C4-2B (cell line): ENCODE measurements around the gene MIS18BP1.

ENCODE experiments used
- H3K27ac ChIP-seq: fragments of 450-650 bp; 2 replicates; pipeline ENCODE4 v1.5.1; 2017
- ZFX ChIP-seq: fragments of 450-650 bp; IDR thresholded peaks from 2 replicates; pipeline ENCODE4 v1.6.1; 2017
- TF ChIP-seq, protein P1 (sequence below): fragments of 450-650 bp; conservative IDR thresholded peaks from 2 replicates; pipeline ENCODE4 v1.5.1; 2017; ENCODE audit warnings: mild to moderate bottlenecking

Gene MIS18BP1

DNA sequence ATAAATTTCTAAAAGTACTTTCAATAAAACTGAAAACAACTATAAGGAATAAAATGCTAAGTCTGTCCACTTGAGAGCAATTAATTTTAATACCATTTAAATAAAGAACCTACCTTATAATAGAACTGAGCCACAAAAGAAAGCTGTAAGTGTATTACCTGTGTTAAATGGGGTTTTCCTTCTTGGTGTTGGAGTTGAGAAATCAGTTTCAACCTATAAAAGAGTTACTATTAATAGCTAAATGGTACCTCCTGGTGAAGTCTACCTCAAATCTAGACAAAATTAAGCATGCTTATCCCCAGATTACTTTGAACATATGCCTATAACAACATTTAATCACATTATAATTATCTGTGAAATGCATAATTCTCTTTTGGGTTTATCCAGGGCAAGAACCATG is 48.8 kb downstream of the MIS18BP1 start:
- TF ChIP-seq ZFX: no peak
- TF ChIP-seq, protein P1, sequence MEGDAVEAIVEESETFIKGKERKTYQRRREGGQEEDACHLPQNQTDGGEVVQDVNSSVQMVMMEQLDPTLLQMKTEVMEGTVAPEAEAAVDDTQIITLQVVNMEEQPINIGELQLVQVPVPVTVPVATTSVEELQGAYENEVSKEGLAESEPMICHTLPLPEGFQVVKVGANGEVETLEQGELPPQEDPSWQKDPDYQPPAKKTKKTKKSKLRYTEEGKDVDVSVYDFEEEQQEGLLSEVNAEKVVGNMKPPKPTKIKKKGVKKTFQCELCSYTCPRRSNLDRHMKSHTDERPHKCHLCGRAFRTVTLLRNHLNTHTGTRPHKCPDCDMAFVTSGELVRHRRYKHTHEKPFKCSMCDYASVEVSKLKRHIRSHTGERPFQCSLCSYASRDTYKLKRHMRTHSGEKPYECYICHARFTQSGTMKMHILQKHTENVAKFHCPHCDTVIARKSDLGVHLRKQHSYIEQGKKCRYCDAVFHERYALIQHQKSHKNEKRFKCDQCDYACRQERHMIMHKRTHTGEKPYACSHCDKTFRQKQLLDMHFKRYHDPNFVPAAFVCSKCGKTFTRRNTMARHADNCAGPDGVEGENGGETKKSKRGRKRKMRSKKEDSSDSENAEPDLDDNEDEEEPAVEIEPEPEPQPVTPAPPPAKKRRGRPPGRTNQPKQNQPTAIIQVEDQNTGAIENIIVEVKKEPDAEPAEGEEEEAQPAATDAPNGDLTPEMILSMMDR: no peak
- H3K27ac ChIP-seq: no peak overlapping the region

DNA sequence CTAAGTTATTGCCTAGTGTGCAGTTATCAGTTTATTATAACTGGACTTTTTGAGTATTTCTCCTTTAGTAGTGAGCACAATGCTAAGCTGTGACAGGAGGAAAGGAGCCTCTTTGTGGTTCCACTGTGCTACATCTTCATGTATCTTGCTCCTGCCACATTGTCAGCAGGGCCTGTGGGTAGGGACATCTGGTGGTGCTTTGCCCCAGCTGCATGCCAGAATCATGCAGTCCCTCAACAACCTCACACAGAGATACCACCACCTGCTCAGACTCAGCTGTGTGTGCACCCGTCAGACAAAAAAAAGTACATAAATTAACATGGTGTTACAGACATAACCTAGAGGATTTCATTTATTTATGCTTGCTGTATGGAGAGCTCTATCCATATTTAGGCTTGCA is 51.1 kb downstream of the MIS18BP1 start:
- H3K27ac ChIP-seq: no peak overlapping the region
- no peak for TF ChIP-seq ZFX
- TF ChIP-seq, protein P1: peak; percentile 18

DNA sequence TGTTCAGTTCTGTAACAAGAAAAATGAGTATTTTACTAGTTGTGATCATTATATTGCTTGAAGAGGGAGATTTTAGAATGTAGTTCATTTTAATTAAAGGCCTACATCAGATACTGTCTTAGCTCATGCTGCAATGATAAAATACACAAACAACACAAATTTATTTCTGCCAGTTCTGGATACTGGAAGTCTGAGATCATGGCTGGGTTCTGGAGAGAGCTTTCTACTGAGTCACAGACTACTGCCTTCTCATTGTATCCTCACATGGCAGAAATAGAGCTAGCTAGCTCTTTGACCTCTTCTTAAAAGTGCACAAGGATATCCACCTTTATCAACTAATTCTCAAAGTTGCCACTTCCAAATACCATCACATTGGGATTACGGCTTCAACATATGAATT is 53.8 kb downstream of the MIS18BP1 start:
- no peak for TF ChIP-seq ZFX
- TF ChIP-seq, protein P1: no peak
- no peak overlapping the region for H3K27ac ChIP-seq

DNA sequence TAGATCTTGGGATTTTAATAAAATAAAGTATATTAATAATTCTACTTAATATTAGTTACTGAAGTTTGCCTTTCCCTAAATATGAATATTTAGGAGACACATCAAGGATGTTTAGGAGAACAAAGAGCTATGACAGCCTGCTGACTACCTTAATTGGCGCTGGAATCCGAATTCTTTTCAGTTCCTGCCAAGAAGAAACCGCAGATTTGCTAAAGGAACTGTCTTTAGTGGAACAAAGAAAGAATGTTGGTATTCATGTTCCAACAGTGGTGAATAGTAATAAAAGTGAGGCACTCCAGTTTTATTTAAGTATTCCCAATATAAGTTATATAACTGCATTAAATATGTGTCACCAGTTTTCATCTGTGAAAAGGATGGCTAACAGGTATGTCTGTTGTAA is 54.5 kb downstream of the MIS18BP1 start:
- no peak for TF ChIP-seq ZFX
- TF ChIP-seq, protein P1: no peak
- no peak overlapping the region for H3K27ac ChIP-seq

DNA sequence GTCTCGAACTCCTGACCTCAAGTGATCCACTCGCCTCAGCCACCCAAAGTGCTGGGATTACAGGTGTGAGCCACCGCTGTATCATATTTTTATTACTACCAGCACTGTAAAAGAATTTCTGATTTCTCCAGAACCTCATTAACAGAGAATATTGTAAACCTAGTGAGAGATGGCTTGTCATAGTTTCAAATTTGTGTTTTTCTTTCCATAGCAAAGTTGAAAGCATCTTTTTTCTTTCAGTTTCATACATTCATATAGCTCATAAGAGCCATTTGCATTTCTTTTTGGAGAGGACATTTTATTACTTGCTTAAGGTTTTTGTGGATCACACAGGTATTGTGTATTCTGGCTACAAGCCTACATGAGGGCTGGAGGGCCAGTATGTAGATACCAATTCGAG is 58.0 kb downstream of the MIS18BP1 start:
- TF ChIP-seq ZFX: no peak
- TF ChIP-seq, protein P1: no peak
- no peak overlapping the region for H3K27ac ChIP-seq

DNA sequence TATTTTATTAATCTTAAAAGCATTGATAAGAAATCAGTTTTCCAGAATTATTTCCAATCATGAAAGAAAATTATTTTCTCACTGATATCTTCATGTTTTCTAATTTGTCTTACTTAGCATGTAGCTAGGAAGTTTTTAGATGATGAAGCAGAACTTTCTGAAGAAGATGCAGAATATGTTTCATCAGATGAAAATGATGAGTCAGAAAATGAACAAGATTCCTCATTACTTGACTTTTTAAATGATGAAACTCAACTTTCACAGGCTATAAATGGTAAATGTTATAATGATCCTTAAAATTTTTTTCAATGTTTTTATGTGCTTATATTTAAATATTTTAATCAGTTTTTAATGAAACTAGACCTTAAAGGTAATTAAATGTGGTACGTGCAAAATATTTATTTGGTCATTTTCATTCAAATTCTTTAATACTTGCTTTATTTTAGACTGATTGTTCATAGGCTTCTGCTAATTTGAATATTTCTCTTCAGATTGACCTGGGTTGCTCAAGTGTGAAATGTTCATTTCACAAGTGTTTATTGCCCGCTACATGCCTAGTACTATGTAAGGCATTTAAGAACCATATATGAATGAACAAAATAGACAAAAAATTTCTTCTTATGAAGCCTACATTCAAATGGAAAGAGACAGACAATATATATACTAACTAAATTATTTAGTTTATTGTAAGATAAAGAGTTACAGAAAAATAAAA is 67.7 kb downstream of the MIS18BP1 start:
- TF ChIP-seq, protein P1: no peak
- no peak for TF ChIP-seq ZFX
- no peak overlapping the region for H3K27ac ChIP-seq

DNA sequence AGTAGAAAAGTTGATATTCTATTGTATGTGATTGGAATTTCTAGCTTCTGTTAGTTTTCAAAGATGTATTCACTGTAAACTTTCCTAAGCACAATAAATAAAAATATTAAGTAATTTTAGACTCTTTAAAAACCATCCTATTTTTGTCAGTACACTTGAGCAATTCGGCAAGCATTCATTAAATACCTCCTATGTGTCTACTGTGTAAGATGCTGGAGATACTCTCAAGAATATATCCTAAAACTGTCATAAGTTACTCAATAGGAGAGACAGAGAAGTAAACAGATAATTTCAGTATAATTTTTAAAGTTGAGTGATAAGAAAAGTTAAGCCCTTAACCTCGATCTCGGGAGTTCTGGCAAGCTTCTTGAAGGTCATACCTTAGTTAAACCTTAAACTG is 71.2 kb downstream of the MIS18BP1 start:
- H3K27ac ChIP-seq: no peak overlapping the region
- TF ChIP-seq, protein P1: no peak
- no peak for TF ChIP-seq ZFX
